WTC11 (cell line): ENCODE measurements around the gene THBS2.

Experiments
- ATF1 ChIP-seq: sonication (generic); formaldehyde crosslinking; IDR thresholded peaks from 2 replicates; pipeline ENCODE4 v1.8.1; 2023; ENCODE audit warnings: mild to moderate bottlenecking, moderate library complexity, missing genetic modification reagents
- ATF2 ChIP-seq: sonication (generic); formaldehyde crosslinking; IDR thresholded peaks from 2 replicates; pipeline ENCODE4 v1.8.1; 2022; ENCODE audit warnings: low read depth, missing genetic modification reagents, borderline replicate concordance
- CBFB ChIP-seq: sonication (generic); formaldehyde crosslinking; IDR thresholded peaks from 2 replicates; pipeline ENCODE4 v1.8.1; 2022; ENCODE audit warnings: mild to moderate bottlenecking, low read depth, missing genetic modification reagents
- CREB1 ChIP-seq: sonication (generic); formaldehyde crosslinking; IDR thresholded peaks from 2 replicates; pipeline ENCODE4 v1.8.0; 2023; ENCODE audit warnings: mild to moderate bottlenecking, missing genetic modification reagents
- CREM ChIP-seq: sonication (generic); formaldehyde crosslinking; IDR thresholded peaks from 2 replicates; pipeline ENCODE4 v1.8.1; 2022; ENCODE audit warnings: mild to moderate bottlenecking, missing genetic modification reagents, moderate library complexity
- CTCF ChIP-seq: fragments of 200-600 bp; IDR thresholded peaks from 2 replicates; pipeline ENCODE4 v1.8.0; 2022; ENCODE audit warnings: antibody characterized with exemption
- E2F1 ChIP-seq: sonication (generic); formaldehyde crosslinking; IDR thresholded peaks from 2 replicates; pipeline ENCODE4 v1.8.0; 2022; ENCODE audit warnings: mild to moderate bottlenecking, missing genetic modification reagents
- TEAD4 ChIP-seq: sonication (generic); formaldehyde crosslinking; IDR thresholded peaks from 2 replicates; pipeline ENCODE4 v1.8.0; 2022; ENCODE audit warnings: mild to moderate bottlenecking, missing genetic modification reagents
- USF2 ChIP-seq: sonication (generic); formaldehyde crosslinking; IDR thresholded peaks from 2 replicates; pipeline ENCODE4 v1.8.1; 2023; ENCODE audit warnings: mild to moderate bottlenecking, missing genetic modification reagents, moderate library complexity
- ZNF263 ChIP-seq: sonication (generic); formaldehyde crosslinking; IDR thresholded peaks from 2 replicates; pipeline ENCODE4 v1.8.1; 2022; ENCODE audit warnings: low read depth, mild to moderate bottlenecking, moderate library complexity, missing genetic modification reagents

- no peak for TF ChIP-seq CTCF
- no peak for TF ChIP-seq ZNF263
- TF ChIP-seq CREB1 = no peak
- no peak for TF ChIP-seq USF2 (CRISPR knock-in tag)
- no peak for TF ChIP-seq E2F1 (CRISPR knock-in tag)
- no peak for TF ChIP-seq ATF2 (CRISPR knock-in tag)
- TF ChIP-seq CREM (CRISPR knock-in tag) = no peak
- TF ChIP-seq CBFB (CRISPR knock-in tag) = no peak
- TF ChIP-seq ATF1 (CRISPR knock-in tag) = no peak
- no peak for TF ChIP-seq TEAD4 (CRISPR knock-in tag)
Observed at GRCh38 chr6:169251371-169251802, 2.3 kb downstream of the THBS2 start.
